Right lobe of liver (tissue), 4 donors: ENCODE data around the gene ZNF41.

ENCODE experiments used
- POLR2A ChIP-seq: fragments of 450-650 bp; IDR thresholded peaks from one replicate; pipeline ENCODE4 v1.6.1; 2017; ENCODE audit warnings: antibody characterized with exemption, mild to moderate bottlenecking
- TF ChIP-seq, protein P1 (sequence below), 4 donors: fragments of 200-600 bp in 3 of 4; fragments of 450-650 bp in 1 of 4; IDR thresholded peaks; one replicate each; pipeline versions ENCODE4 v1.5.1 to v1.8.0; 2016 to 2022; ENCODE audit warnings: antibody characterized with exemption in 4 of 4, mild to moderate bottlenecking in 2 of 4
- donor health status: DM: no; HTN: no; CAD: no.
- donor health status: DM: no; HTN: no; CAD: no.
- donor health status: DM: no; HTN: yes; CAD: no.

DNA sequence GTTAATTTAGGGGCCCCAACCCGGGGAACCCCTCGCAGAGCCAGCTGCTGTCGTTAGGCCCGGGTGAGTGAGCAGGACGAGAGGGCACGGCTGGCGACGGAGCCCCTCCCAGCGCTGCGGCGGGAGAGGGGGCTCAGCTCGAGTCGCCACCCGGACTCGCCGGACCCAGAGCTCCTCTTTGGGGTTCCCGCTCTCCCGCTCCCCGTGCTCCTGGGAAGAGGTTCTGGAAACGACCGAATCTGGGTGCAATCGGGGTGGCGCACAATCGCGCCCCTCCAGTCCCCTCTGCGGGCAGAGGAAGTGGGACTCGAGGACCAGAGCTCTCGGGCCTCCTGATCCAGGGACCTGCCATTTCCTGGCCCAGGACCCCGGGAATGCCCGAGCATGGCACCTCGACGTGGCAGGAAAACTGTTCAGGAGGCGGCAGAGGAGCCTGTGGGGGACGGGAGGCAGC, 40.7 kb upstream of the ZNF41 start:
- TF ChIP-seq POLR2A: no peak
- TF ChIP-seq, protein P1, sequence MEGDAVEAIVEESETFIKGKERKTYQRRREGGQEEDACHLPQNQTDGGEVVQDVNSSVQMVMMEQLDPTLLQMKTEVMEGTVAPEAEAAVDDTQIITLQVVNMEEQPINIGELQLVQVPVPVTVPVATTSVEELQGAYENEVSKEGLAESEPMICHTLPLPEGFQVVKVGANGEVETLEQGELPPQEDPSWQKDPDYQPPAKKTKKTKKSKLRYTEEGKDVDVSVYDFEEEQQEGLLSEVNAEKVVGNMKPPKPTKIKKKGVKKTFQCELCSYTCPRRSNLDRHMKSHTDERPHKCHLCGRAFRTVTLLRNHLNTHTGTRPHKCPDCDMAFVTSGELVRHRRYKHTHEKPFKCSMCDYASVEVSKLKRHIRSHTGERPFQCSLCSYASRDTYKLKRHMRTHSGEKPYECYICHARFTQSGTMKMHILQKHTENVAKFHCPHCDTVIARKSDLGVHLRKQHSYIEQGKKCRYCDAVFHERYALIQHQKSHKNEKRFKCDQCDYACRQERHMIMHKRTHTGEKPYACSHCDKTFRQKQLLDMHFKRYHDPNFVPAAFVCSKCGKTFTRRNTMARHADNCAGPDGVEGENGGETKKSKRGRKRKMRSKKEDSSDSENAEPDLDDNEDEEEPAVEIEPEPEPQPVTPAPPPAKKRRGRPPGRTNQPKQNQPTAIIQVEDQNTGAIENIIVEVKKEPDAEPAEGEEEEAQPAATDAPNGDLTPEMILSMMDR (IDR thresholded peaks at IDR 0.05): no peak
